ENCODE data around the gene ERFE.
"Not testable (repeated sequence)": the region's sequence is repeated elsewhere in the genome, so short reads cannot be mapped to it uniquely, and the experiment has no call there.

The ERFE gene

GRCh38 chr2:238168196-238169047, 9.7 kb downstream of the ERFE start:
- DNase-seq (ENCODE audit: low spot score) (no peak), FAIRE-seq (no peak)

- FAIRE-seq (no peak), DNase-seq (ENCODE audit: low spot score) (peak; percentile 59)
Observed at GRCh38 chr2:238169048-238169707, 10.4 kb downstream of the ERFE start.

GRCh38 chr2:238169708-238170251, 11.0 kb downstream of the ERFE start:
- DNase-seq (ENCODE audit: low spot score) (peak; percentile 98), FAIRE-seq (peak; percentile 98)

GRCh38 chr2:238170386-238171071, 11.8 kb downstream of the ERFE start:
- no peak for DNase-seq (ENCODE audit: low spot score)
- FAIRE-seq: no peak

GRCh38 chr2:238171072-238171431, 12.3 kb downstream of the ERFE start:
- not testable (repeated sequence) for DNase-seq (ENCODE audit: low spot score); FAIRE-seq

- no peak for DNase-seq (ENCODE audit: low spot score)
- no peak for FAIRE-seq
Observed at GRCh38 chr2:238171575-238172187, 12.9 kb downstream of the ERFE start.

GRCh38 chr2:238172439-238172838, 13.7 kb downstream of the ERFE start:
- FAIRE-seq (no peak), DNase-seq (ENCODE audit: low spot score) (no peak)

DNA sequence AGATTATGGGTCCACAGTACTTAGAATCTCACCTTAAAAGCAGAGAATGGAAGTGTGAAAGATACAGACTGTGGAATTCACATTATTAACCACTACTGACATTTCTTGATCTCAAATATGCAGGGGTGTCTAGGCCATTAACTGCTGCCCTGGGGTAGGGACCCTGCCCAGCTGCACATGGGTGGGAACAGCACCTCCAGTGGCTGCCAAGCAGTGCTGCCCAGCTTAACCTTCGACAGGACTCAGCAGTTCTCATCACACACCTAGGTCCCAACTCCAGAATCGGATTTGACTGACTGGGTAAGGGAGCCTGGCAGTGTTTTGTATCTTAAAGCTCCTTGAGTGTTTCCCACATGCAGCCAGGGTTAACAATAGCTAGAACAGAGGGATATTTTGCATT, 14.9 kb downstream of the ERFE start:
- DNase-seq (ENCODE audit: low spot score) (no peak), FAIRE-seq (no peak)

- DNase-seq (ENCODE audit: low spot score) (no peak), FAIRE-seq (no peak)
Observed at GRCh38 chr2:238174291-238174690, 15.5 kb downstream of the ERFE start.

DNA sequence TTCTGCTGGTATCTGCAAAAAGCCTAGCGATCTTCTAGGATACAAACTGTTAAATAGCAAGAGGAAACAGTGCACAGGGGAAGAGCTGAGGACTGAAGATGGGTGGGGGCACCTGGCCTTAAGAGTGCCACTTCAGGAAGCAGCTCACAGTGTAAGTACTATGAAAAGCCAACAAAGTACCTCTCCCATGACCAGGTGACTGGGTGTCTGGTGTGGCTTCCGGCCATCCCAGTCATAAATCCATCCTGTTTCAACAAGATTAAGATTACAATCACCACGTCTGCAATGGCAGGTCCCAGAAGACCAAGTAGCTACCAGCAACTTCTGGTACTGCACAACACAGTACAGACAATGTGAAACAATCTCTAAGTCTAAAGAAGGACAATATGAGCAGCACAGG, 15.9 kb downstream of the ERFE start:
- DNase-seq (ENCODE audit: low spot score) (no peak), FAIRE-seq (no peak)

DNA sequence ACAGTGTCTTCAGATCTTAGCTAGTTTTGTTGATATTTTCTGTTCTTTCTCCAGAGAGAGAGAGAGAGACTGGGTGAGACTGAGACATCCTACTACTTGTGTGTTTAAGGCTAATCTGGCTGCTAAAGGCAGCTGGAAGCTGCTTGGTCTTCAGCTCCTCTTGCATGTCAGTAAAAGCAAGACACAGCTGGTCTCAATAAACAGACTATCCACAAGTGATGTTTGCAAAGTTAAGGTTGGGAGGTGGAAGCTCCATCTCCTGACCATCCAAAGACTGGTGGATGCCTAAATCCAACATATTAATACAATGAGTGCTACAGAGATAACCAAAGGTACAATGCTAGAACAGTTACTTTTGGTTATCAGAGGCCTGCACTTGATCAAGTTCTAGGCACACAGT, 17.8 kb downstream of the ERFE start:
- FAIRE-seq (no peak), DNase-seq (ENCODE audit: low spot score) (no peak)

GRCh38 chr2:238180554-238180953, 21.8 kb downstream of the ERFE start:
- FAIRE-seq (no peak), DNase-seq (ENCODE audit: low spot score) (no peak)

DNA sequence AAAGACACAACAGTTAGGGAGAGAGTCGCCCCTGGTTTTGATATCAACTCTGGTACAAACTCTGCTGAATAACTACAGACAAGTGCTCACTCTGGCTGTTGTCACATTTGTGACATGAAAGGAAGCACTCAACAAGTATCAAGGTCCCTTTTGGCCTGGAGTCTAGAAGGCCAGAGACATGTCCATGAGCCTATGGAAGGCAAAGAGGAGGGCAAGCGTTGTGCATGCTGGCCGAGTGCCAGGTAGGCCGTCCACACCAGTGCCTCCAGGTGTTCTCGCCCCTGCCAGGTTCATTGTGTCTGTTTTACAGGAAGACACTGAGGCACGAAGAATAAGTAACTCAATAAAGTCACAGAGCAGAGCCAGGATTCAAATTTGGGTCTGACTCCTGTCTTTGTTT, 23.6 kb downstream of the ERFE start:
- FAIRE-seq: no peak
- DNase-seq (ENCODE audit: low spot score): no peak

GRCh38 chr2:238183821-238184220, 25.1 kb downstream of the ERFE start:
- no peak for FAIRE-seq
- no peak for DNase-seq (ENCODE audit: low spot score)

DNA sequence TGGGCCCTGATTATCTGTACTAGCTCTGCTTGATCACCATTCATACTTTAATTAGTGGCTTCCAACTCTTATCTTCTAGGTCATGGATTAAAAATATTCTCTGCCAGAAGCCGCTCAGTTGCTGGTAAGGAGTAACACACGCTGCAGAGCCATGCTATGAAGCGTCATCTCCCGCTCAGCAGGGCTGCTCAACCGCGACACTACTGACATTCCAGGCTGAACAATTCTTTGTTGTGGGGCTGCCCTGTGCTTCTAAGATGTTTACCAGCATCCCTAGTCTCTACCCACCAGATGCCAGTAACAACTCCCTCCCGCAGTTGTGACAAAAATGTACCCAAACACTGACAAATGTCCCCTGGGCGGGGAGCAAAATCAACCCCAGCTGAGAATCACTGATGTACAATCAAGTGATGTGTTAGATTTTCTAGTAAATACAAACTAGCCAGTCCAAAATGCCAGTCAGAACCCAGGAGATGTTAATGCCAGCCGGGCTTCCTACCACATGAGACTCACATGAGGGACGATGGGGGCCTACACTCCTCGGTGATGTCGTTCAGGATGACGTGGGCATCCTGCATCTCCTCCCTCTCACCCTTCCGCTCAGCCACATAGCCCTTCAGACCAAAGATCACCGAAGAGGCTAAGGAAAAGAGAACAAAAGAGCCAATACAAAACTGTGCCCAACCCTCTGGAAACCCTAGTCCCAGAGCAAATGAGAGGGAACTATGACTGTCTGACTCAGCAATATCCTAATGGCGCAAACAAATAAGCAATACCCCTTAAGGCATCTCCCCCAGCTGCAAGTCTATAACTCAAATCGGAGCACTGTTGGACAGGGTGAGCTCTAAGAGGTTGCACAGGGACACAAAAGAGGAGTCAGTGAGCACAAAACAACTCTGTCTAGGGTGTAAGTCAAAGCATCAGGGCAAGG, 29.1 kb downstream of the ERFE start:
- DNase-seq (ENCODE audit: low spot score): no peak
- no peak for FAIRE-seq

DNA sequence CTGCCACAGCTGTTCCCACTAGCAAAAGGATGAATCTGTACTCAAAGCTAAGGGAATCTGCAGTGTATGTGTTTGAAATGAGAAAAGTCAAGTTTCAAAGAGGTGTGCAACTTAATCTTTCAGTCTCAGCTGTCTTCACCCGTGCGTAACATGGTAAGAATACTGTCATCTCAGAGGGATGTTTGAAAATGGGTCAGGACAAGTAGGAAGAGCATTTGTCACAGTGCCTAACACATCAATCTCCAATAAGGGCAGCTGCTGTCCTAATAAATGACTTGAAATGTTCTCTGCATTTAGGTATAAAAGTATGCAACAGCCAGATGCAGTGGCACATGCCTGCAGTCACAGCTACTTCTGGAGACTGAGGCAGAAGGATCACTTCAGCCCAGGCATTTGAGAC, 31.7 kb downstream of the ERFE start:
- FAIRE-seq: no peak
- DNase-seq (ENCODE audit: low spot score): no peak

DNA sequence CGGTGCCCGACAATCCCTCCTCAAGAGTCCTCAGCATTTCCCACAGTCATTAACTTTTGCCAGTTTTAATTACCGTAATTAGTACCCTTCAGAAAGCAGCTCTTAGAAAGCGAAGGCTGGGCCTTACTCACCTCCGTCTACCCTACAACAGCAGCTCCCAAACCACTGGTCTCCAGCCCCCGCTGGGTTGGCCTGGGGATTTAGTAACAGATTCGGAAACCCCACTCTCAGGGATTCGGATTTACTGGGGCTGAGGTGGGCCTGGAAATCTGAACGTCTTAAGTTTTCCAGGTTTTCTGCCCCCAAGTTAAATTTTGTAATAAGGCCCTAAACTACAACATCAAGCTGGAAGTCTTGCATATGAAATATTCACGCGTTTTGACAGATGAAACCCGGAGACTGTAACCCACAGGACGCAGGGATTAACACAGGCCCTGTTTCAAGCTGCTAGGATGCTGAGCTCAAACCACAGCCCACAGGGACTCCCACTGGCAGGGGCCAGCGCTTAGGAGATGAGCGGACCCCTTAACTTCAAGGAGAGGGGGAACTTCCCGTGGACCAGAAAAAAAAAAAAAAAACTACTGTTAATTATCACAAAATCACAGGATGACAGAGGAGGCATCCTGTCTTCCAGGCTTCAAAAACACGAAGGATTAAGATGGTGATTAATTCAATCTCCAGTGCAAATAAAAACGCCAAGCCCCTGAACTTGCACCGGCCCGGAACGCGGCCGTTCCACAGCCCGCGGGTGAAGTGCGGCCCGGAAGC, 43.7 kb downstream of the ERFE start:
- no peak for DNase-seq (ENCODE audit: low spot score)
- FAIRE-seq: no peak

- DNase-seq (ENCODE audit: low spot score): peak; percentile 69
- FAIRE-seq: no peak
Observed at GRCh38 chr2:238203094-238203972, 44.6 kb downstream of the ERFE start, which contains the start of gene ILKAP. ILKAP (minus strand) TSS chr2:238203695; CDS start chr2:238203553, 142 bp downstream.
